ENCODE measurements around the gene CCT6B. TPM values are rescaled to one million over a fixed set of nuclear protein-coding genes. Genes with fewer than 3 reads are reported as not detected.

CCT6B gene
- total RNA-seq, 1 experiment from 2014 or later, result 1.1 TPM

DNA sequence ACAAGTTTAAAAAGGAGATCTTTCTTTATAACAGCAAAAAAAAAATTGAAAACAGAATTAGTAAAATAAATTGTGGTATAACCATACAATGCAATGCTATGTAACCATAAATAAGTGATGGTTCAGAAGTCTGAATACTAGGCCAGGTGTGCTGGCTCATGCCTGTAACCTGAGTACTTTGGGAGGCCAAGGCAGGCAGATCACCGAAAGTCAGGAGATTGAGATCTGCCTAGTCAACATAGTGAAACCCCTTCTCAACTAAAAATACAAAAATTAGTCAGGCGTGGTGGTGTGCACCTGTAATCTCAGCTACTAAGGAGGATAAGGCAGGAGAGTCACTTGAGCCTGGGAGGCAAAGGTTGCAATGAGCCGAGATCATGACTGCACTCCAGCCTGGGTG is 34.6 kb downstream of the CCT6B start:
- Histone ChIP-seq H4K20me1 (ENCODE audit: insufficient read depth) (no peaks in the 10 kb centered on the region), H3K36me3 (ENCODE audit: control insufficient read depth in 1 of 2, insufficient read depth in 2 of 2, low read length in 2 of 2) (no peaks in the 10 kb centered on the region), H3K4me2 (ENCODE audit: low read length) (no peak overlapping the region), H2AFZ (ENCODE audit: low read depth, low read length, poor library complexity, severe bottlenecking) (no peak overlapping the region), H3K9ac (ENCODE audit: low read length) (no peak overlapping the region), H3K27ac (ENCODE audit: low read depth, low read length) (no peak overlapping the region), H3K79me2 (ENCODE audit: insufficient read depth, low read length) (no peaks in the 10 kb centered on the region), H3K27me3 (ENCODE audit: insufficient read depth, low read length) (no peaks in the 10 kb centered on the region), H3K9me2 (ENCODE audit: insufficient read depth) (no peaks in the 10 kb centered on the region), H3K4me3 (replicated peaks in 1 of 2; ENCODE audit: low read depth in 1 of 2, low read length in 2 of 2) (no peak overlapping the region), H3K4me1 (ENCODE audit: control insufficient read depth in 1 of 2, insufficient read depth in 2 of 2, low read length in 2 of 2) (no peaks in the 10 kb centered on the region), H3K9me3 (ENCODE audit: control insufficient read depth in 1 of 2, insufficient read depth in 1 of 2, low read depth in 1 of 2, low read length in 2 of 2) (no peaks in the 10 kb centered on the region)
- ChIA-PET CTCF (no interaction called here), POLR2A (no interaction called here), RAD21 (ENCODE audit: low non-redundant PET in 1 of 2, low total read pairs in 2 of 2, uncharacterized antibody in 2 of 2, unreplicated experiment in 2 of 2) (no interaction called here)
- DNase-seq (ENCODE audit: low read depth, low spot score), result no peak
- no peak for TF ChIP-seq RAD21 (IDR thresholded peaks at IDR 0.05; ENCODE audit: low read depth)
- no peak for TF ChIP-seq SRF (IDR thresholded peaks at IDR 0.05; ENCODE audit: low read depth)
- TF ChIP-seq FOSL1 (IDR thresholded peaks at IDR 0.05; ENCODE audit: low read depth), result no peak
- no peak for TF ChIP-seq ELF1 (IDR thresholded peaks at IDR 0.05; ENCODE audit: borderline replicate concordance, low read depth)
- no TSS peak for BruUV-seq (replicated peaks)
- intact Hi-C loops (cut with micrococcal nuclease), result no loop called here
- ATAC-seq, result no peak

DNA sequence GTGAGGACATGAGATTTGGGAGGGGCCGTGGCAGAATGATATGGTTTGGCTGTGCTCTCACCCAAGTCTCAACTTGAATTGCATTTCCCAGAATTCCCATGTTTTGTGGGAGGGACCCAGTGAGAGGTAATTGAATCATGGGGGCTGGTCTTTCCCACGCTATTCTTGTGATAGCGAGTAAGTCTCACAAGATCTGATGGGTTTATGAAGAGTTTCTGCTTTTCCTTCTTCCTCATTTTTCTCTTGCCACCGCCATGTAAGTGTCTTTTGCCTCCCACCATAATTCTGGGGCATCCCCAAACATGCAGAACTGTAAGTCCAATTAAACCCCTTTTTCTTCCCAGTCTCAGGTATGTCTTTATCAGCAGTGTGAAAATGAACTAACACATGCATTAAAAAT is 40.6 kb downstream of the CCT6B start:
- DNase-seq (ENCODE audit: low read depth, low spot score), result no peak
- Histone ChIP-seq H3K4me2 (ENCODE audit: low read length) (no peak overlapping the region), H3K36me3 (ENCODE audit: control insufficient read depth in 1 of 2, insufficient read depth in 2 of 2, low read length in 2 of 2) (no peaks in the 10 kb centered on the region), H3K4me1 (ENCODE audit: control insufficient read depth in 1 of 2, insufficient read depth in 2 of 2, low read length in 2 of 2) (no peaks in the 10 kb centered on the region), H3K79me2 (ENCODE audit: insufficient read depth, low read length) (no peaks in the 10 kb centered on the region), H3K27me3 (ENCODE audit: insufficient read depth, low read length) (no peaks in the 10 kb centered on the region), H3K9ac (ENCODE audit: low read length) (no peak overlapping the region), H3K9me3 (ENCODE audit: control insufficient read depth in 1 of 2, insufficient read depth in 1 of 2, low read depth in 1 of 2, low read length in 2 of 2) (no peaks in the 10 kb centered on the region), H4K20me1 (ENCODE audit: insufficient read depth) (no peaks in the 10 kb centered on the region), H3K27ac (ENCODE audit: low read depth, low read length) (no peak overlapping the region), H3K9me2 (ENCODE audit: insufficient read depth) (no peaks in the 10 kb centered on the region), H3K4me3 (replicated peaks in 1 of 2; ENCODE audit: low read depth in 1 of 2, low read length in 2 of 2) (no peak overlapping the region), H2AFZ (ENCODE audit: low read depth, low read length, poor library complexity, severe bottlenecking) (no peak overlapping the region)
- POLR2A ChIA-PET, result no interaction called here
- BruUV-seq (replicated peaks), result no TSS peak
- CTCF ChIA-PET, result no interaction called here
- ATAC-seq, result no peak
- TF ChIP-seq EZH2phosphoT487 (IDR thresholded peaks at IDR 0.05; ENCODE audit: borderline replicate concordance) (no peak), ELF1 (IDR thresholded peaks at IDR 0.05; ENCODE audit: borderline replicate concordance, low read depth) (no peak), SP1 (IDR thresholded peaks at IDR 0.05; ENCODE audit: low read depth) (no peak), CBX3 (IDR thresholded peaks at IDR 0.05; ENCODE audit: low read depth) (no peak), ZFX (IDR thresholded peaks at IDR 0.05) (no peak), POLR2A (IDR thresholded peaks at IDR 0.05; ENCODE audit: borderline replicate concordance, extremely low read depth, insufficient read depth, insufficient read length) (no peak), CEBPB (IDR thresholded peaks at IDR 0.05; ENCODE audit: low read depth) (no peak), YY1 (IDR thresholded peaks at IDR 0.05; ENCODE audit: extremely low read depth, insufficient replicate concordance, low read depth, low read length) (no peak)
- TF ChIP-seq, protein P1, sequence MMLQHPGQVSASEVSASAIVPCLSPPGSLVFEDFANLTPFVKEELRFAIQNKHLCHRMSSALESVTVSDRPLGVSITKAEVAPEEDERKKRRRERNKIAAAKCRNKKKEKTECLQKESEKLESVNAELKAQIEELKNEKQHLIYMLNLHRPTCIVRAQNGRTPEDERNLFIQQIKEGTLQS (IDR thresholded peaks at IDR 0.05), result no peak
- intact Hi-C loops (cut with micrococcal nuclease), result no loop called here
- RAD21 ChIA-PET (ENCODE audit: low non-redundant PET in 1 of 2, low total read pairs in 2 of 2, uncharacterized antibody in 2 of 2, unreplicated experiment in 2 of 2), result no interaction called here
